ENCODE results near the gene DPYD. TPM values are rescaled to one million over a fixed set of nuclear protein-coding genes. Genes with fewer than 3 reads are reported as not detected.

DPYD gene
- total and polyA plus RNA-seq, 9 donors: 17.2 to 45.9 (median 38.7) TPM

DNA sequence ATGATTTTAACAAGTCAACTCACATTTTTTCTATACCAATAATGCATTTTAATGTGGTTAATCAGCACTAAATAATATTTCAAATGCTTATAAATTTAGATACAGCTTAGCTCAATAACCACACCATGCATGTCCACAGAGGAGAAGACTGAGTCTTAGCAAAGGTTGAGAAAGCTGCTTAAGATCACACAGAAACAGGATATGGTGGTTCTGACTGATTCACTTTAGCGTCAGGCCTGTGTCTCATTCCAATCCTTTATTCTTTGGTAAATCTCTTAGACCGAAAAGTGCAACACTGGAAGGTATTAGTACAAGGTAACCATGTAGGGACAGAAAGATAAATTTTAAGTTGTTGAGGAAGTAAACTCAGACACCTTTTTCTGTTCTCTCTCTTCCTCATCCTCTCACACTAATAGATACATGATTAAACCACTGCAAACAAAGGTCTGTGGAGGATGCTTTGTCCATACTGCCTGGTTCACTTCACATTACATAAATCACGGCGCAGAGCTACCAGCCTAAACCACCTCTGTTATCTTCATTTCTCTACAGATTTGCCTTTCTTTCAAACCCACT is 139.0 kb downstream of the DPYD start:
- Histone ChIP-seq H3K27ac (no peak overlapping the region), H3K27me3 (no peaks in the 10 kb centered on the region), H3K36me3 (no peaks in the 10 kb centered on the region), H3K4me3 (no peak overlapping the region), H3K4me1 (ENCODE audit: insufficient read depth) (no peaks in the 10 kb centered on the region), H3K9me3 (no peaks in the 10 kb centered on the region)
- TF ChIP-seq EP300 (IDR thresholded peaks at IDR 0.05) (no peak), POLR2A (IDR thresholded peaks at IDR 0.05) (no peak)
- TF ChIP-seq, protein P1, sequence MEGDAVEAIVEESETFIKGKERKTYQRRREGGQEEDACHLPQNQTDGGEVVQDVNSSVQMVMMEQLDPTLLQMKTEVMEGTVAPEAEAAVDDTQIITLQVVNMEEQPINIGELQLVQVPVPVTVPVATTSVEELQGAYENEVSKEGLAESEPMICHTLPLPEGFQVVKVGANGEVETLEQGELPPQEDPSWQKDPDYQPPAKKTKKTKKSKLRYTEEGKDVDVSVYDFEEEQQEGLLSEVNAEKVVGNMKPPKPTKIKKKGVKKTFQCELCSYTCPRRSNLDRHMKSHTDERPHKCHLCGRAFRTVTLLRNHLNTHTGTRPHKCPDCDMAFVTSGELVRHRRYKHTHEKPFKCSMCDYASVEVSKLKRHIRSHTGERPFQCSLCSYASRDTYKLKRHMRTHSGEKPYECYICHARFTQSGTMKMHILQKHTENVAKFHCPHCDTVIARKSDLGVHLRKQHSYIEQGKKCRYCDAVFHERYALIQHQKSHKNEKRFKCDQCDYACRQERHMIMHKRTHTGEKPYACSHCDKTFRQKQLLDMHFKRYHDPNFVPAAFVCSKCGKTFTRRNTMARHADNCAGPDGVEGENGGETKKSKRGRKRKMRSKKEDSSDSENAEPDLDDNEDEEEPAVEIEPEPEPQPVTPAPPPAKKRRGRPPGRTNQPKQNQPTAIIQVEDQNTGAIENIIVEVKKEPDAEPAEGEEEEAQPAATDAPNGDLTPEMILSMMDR (IDR thresholded peaks at IDR 0.05): no peak
- intact Hi-C loops (cut with DNase I): no loop called here
- DNase-seq: no peak
- 95 to 99% (median 97%) methylated on average over 4 of the region's 4 CpGs for WGBS, 3 donors

DNA sequence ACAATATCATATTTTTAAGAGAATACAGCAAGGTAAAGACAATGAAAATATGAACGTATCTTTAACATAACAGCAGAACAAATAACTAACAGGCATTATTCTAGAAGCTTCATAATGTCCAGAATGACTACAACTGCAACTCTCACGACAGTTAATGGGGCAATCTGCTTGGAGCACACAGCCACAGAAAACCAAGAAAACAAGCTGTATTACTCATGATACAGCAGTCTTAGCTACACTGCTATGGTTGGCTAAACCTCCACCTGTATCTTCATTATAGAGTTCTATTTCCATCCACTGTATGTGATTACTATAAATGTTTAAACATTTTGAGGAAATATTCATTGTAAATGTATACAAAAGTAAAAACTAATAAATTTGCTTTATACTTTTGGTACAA is 139.9 kb downstream of the DPYD start:
- Histone ChIP-seq H3K27me3 (no peaks in the 10 kb centered on the region), H3K36me3 (no peaks in the 10 kb centered on the region), H3K27ac (no peak overlapping the region), H3K4me3 (no peak overlapping the region), H3K9me3 (no peaks in the 10 kb centered on the region), H3K4me1 (ENCODE audit: insufficient read depth) (no peaks in the 10 kb centered on the region)
- 88 to 95% (median 90%) methylated on average over 2 of the region's 2 CpGs for WGBS, 3 donors
- TF ChIP-seq POLR2A (IDR thresholded peaks at IDR 0.05) (no peak), EP300 (IDR thresholded peaks at IDR 0.05) (no peak)
- TF ChIP-seq, protein P1 (IDR thresholded peaks at IDR 0.05): no peak
- no peak for DNase-seq
- intact Hi-C loops (cut with DNase I): no loop called here

DNA sequence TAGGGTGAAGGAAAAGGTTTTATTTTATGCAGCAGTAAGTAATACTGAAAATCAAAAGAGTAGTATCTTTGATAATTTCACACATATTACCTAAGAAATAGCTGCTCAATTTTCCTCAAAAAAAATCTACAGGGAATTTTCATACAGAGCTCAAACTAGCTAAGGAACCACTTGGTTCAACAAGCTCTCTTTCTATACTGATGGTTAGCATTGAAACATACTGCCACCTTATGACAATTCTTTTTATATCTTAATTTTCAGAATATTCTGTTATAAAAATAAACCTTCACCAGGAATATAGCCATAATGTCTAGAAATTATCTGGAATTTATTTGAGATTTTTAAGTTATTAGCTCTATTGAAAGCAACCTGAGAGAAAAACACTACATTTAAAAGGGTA is 142.1 kb downstream of the DPYD start:
- intact Hi-C loops (cut with DNase I): no loop called here
- Histone ChIP-seq H3K4me1 (ENCODE audit: insufficient read depth) (no peaks in the 10 kb centered on the region), H3K27me3 (no peaks in the 10 kb centered on the region), H3K36me3 (no peaks in the 10 kb centered on the region), H3K4me3 (no peak overlapping the region), H3K9me3 (no peaks in the 10 kb centered on the region), H3K27ac (no peak overlapping the region)
- DNase-seq: no peak
- no peak for TF ChIP-seq EP300 (IDR thresholded peaks at IDR 0.05)
- TF ChIP-seq, protein P1 (IDR thresholded peaks at IDR 0.05): no peak
- no peak for TF ChIP-seq POLR2A (IDR thresholded peaks at IDR 0.05)

DNA sequence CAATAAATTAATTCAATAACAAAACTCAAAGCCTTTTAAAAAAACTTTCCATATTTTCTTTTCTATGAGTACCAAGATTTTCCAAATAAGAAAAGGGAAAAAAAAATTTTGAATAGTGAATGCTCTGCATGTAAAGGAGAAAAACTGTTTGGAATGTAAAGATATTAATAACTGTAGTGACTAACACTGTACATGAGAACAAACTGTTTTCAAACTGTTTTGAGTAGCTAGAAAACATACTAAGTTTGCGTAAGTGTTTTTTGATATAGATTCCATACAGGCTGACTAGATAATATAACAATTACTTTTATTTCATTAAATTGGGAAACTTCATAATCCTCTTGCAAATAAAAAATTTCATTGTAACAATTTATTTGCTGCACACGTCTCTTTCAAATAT is 150.5 kb downstream of the DPYD start:
- H3K27ac ChIP-seq: no peak overlapping the region
- H3K9me3 ChIP-seq: peaks cover 0 to 4% of the 10 kb centered on the region in 2 donors
- TF ChIP-seq EP300 (IDR thresholded peaks at IDR 0.05) (no peak), POLR2A (IDR thresholded peaks at IDR 0.05) (no peak)
- TF ChIP-seq, protein P1 (IDR thresholded peaks at IDR 0.05): no peak
- intact Hi-C loops (cut with DNase I): no loop called here
- no peaks in the 10 kb centered on the region for H3K27me3 ChIP-seq
- no peak for DNase-seq
- H3K4me1 ChIP-seq (ENCODE audit: insufficient read depth): no peaks in the 10 kb centered on the region
- no peak overlapping the region for H3K4me3 ChIP-seq
- no peaks in the 10 kb centered on the region for H3K36me3 ChIP-seq
- WGBS, 3 donors: 80 to 88% (median 82%) methylated on average over 2 of the region's 2 CpGs

Measured in ovary (tissue), 9 donors.